Stimulated activated CD8-positive, alpha-beta memory T cell treated with anti-CD3 and anti-CD28 coated beads, Interleukin-4, amount 100 ng/mL, for 4 hours (primary cell): Measurements from ENCODE around the gene MACROD2.
"Not testable (repeated sequence)": the region's sequence is repeated elsewhere in the genome, so short reads cannot be mapped to it uniquely, and the experiment has no call there.

ENCODE experiments used
- DNase-seq, 2 donors: peaks; one replicate each; pipeline ENCODE4 v3.0.0-alpha.2; 2020; ENCODE audit warnings: low read depth in 2 of 2, low spot score in 1 of 2

The MACROD2 gene

GRCh38 chr20:15945289-15945688, 1950.0 kb downstream of the MACROD2 start:
- DNase-seq = no peak

GRCh38 chr20:15949391-15949790, 1954.1 kb downstream of the MACROD2 start:
- DNase-seq = no peak

GRCh38 chr20:15951658-15952057, 1956.3 kb downstream of the MACROD2 start:
- no peak for DNase-seq

- no peak for DNase-seq
These were observed 1962.8 kb downstream of the MACROD2 start for GRCh38 chr20:15958142-15958541.

GRCh38 chr20:15965165-15965564, 1969.8 kb downstream of the MACROD2 start:
- DNase-seq = no peak

- DNase-seq = no peak
These were observed 1972.0 kb downstream of the MACROD2 start for GRCh38 chr20:15967334-15967733.

- no peak for DNase-seq
These were observed 1980.9 kb downstream of the MACROD2 start for GRCh38 chr20:15976047-15976736.

- DNase-seq = no peak
These were observed 1981.7 kb downstream of the MACROD2 start for GRCh38 chr20:15977026-15977425.

GRCh38 chr20:15977758-15978157, 1982.4 kb downstream of the MACROD2 start:
- DNase-seq = no peak

GRCh38 chr20:15985494-15986368, 1990.4 kb downstream of the MACROD2 start:
- not testable (repeated sequence) for DNase-seq

- no peak for DNase-seq
These were observed 1991.4 kb downstream of the MACROD2 start for GRCh38 chr20:15986690-15987089.

GRCh38 chr20:15991279-15991678, 1996.0 kb downstream of the MACROD2 start:
- DNase-seq = no peak

GRCh38 chr20:15992564-15992963, 1997.2 kb downstream of the MACROD2 start:
- DNase-seq = no peak

- no peak for DNase-seq
These were observed 2004.8 kb downstream of the MACROD2 start for GRCh38 chr20:16000112-16000511.

- DNase-seq = no peak
These were observed 2006.0 kb downstream of the MACROD2 start for GRCh38 chr20:16001286-16001685.

GRCh38 chr20:16003310-16003709, 2008.0 kb downstream of the MACROD2 start:
- DNase-seq = no peak

GRCh38 chr20:16004108-16004854, 2009.0 kb downstream of the MACROD2 start:
- no peak for DNase-seq

- DNase-seq = no peak
These were observed 2010.0 kb downstream of the MACROD2 start for GRCh38 chr20:16005021-16005914.

GRCh38 chr20:16005915-16006493, 2010.7 kb downstream of the MACROD2 start:
- DNase-seq = no peak

- no peak for DNase-seq
These were observed 2011.8 kb downstream of the MACROD2 start for GRCh38 chr20:16007164-16007563.
